Measurements from ENCODE around the gene PTPRN2. TPM values are rescaled to one million over a fixed set of nuclear protein-coding genes. Genes with fewer than 3 reads are reported as not detected.

The PTPRN2 gene
- total and polyA plus RNA-seq, 4 donors: 18.1 to 69.9 (median 50.4) TPM

- Histone ChIP-seq H3K9me3 (ENCODE audit: control insufficient read depth, insufficient read depth, low read length) (no peaks in the 10 kb centered on the region), H3K27me3 (ENCODE audit: control insufficient read depth, insufficient read depth, low read length) (no peaks in the 10 kb centered on the region), H3K27ac (ENCODE audit: low read depth, low read length) (no peak overlapping the region), H3K4me3 (ENCODE audit: low read depth, low read length) (no peak overlapping the region), H3K4me1 (ENCODE audit: control insufficient read depth, insufficient read depth, low read length) (peaks cover 7% of the 10 kb centered on the region), H3K36me3 (ENCODE audit: control insufficient read depth, insufficient read depth, low read length) (no peaks in the 10 kb centered on the region)
- WGBS (ENCODE audit: insufficient coverage): 90% methylated on average over 8 of the region's 9 CpGs
- DNase-seq (ENCODE audit: low read depth in 4 of 6, low spot score in 6 of 6): no peak
These were observed 696.7 kb downstream of the PTPRN2 start for GRCh38 chr7:157890921-157891401.

GRCh38 chr7:157889480-157889879, 698.1 kb downstream of the PTPRN2 start:
- Histone ChIP-seq H3K36me3 (ENCODE audit: control insufficient read depth, insufficient read depth, low read length) (no peaks in the 10 kb centered on the region), H3K27me3 (ENCODE audit: control insufficient read depth, insufficient read depth, low read length) (no peaks in the 10 kb centered on the region), H3K9me3 (ENCODE audit: control insufficient read depth, insufficient read depth, low read length) (no peaks in the 10 kb centered on the region), H3K4me1 (ENCODE audit: control insufficient read depth, insufficient read depth, low read length) (peaks cover 7% of the 10 kb centered on the region), H3K27ac (ENCODE audit: low read depth, low read length) (no peak overlapping the region), H3K4me3 (ENCODE audit: low read depth, low read length) (no peak overlapping the region)
- no peak for DNase-seq (ENCODE audit: low read depth in 4 of 6, low spot score in 6 of 6)
- WGBS (ENCODE audit: insufficient coverage): 88% methylated on average over 6 of the region's 6 CpGs

GRCh38 chr7:157888579-157888978, 699.0 kb downstream of the PTPRN2 start:
- H3K27ac ChIP-seq (ENCODE audit: low read depth, low read length): no peak overlapping the region
- no peaks in the 10 kb centered on the region for H3K27me3 ChIP-seq (ENCODE audit: control insufficient read depth, insufficient read depth, low read length)
- H3K9me3 ChIP-seq (ENCODE audit: control insufficient read depth, insufficient read depth, low read length): no peaks in the 10 kb centered on the region
- no peak overlapping the region for H3K4me3 ChIP-seq (ENCODE audit: low read depth, low read length)
- no peaks in the 10 kb centered on the region for H3K36me3 ChIP-seq (ENCODE audit: control insufficient read depth, insufficient read depth, low read length)
- peaks cover 7% of the 10 kb centered on the region for H3K4me1 ChIP-seq (ENCODE audit: control insufficient read depth, insufficient read depth, low read length)
- 82% methylated on average over 7 of the region's 11 CpGs for WGBS (ENCODE audit: insufficient coverage)
- no peak for DNase-seq (ENCODE audit: low read depth in 4 of 6, low spot score in 6 of 6)

GRCh38 chr7:157887400-157887799, 700.2 kb downstream of the PTPRN2 start:
- peaks cover 7% of the 10 kb centered on the region for H3K4me1 ChIP-seq (ENCODE audit: control insufficient read depth, insufficient read depth, low read length)
- no peaks in the 10 kb centered on the region for H3K36me3 ChIP-seq (ENCODE audit: control insufficient read depth, insufficient read depth, low read length)
- H3K9me3 ChIP-seq (ENCODE audit: control insufficient read depth, insufficient read depth, low read length): no peaks in the 10 kb centered on the region
- no peak overlapping the region for H3K27ac ChIP-seq (ENCODE audit: low read depth, low read length)
- WGBS (ENCODE audit: insufficient coverage): no CpG with 5 or more reads among the region's 6 CpGs
- H3K27me3 ChIP-seq (ENCODE audit: control insufficient read depth, insufficient read depth, low read length): no peaks in the 10 kb centered on the region
- DNase-seq (ENCODE audit: low read depth in 4 of 6, low spot score in 6 of 6): no peak
- H3K4me3 ChIP-seq (ENCODE audit: low read depth, low read length): no peak overlapping the region

- H3K36me3 ChIP-seq (ENCODE audit: control insufficient read depth, insufficient read depth, low read length): no peaks in the 10 kb centered on the region
- no peaks in the 10 kb centered on the region for H3K27me3 ChIP-seq (ENCODE audit: control insufficient read depth, insufficient read depth, low read length)
- no peak overlapping the region for H3K4me3 ChIP-seq (ENCODE audit: low read depth, low read length)
- DNase-seq (ENCODE audit: low read depth in 4 of 6, low spot score in 6 of 6): no peak
- peaks cover 7% of the 10 kb centered on the region for H3K4me1 ChIP-seq (ENCODE audit: control insufficient read depth, insufficient read depth, low read length)
- no peaks in the 10 kb centered on the region for H3K9me3 ChIP-seq (ENCODE audit: control insufficient read depth, insufficient read depth, low read length)
- 81% methylated on average over 11 of the region's 11 CpGs for WGBS (ENCODE audit: insufficient coverage)
- no peak overlapping the region for H3K27ac ChIP-seq (ENCODE audit: low read depth, low read length)
These were observed 700.9 kb downstream of the PTPRN2 start for GRCh38 chr7:157886711-157887110.

- Histone ChIP-seq H3K9me3 (ENCODE audit: control insufficient read depth, insufficient read depth, low read length) (no peaks in the 10 kb centered on the region), H3K36me3 (ENCODE audit: control insufficient read depth, insufficient read depth, low read length) (no peaks in the 10 kb centered on the region), H3K27ac (ENCODE audit: low read depth, low read length) (no peak overlapping the region), H3K27me3 (ENCODE audit: control insufficient read depth, insufficient read depth, low read length) (no peaks in the 10 kb centered on the region), H3K4me1 (ENCODE audit: control insufficient read depth, insufficient read depth, low read length) (peaks cover 7% of the 10 kb centered on the region), H3K4me3 (ENCODE audit: low read depth, low read length) (no peak overlapping the region)
- WGBS (ENCODE audit: insufficient coverage): no CpG with 5 or more reads among the region's 9 CpGs
- DNase-seq (ENCODE audit: low read depth in 4 of 6, low spot score in 6 of 6): peak in 2 of 6 donors; percentile 13 to 83
These were observed 701.4 kb downstream of the PTPRN2 start for GRCh38 chr7:157886266-157886665.

GRCh38 chr7:157885140-157885539, 702.5 kb downstream of the PTPRN2 start:
- H3K9me3 ChIP-seq (ENCODE audit: control insufficient read depth, insufficient read depth, low read length): no peaks in the 10 kb centered on the region
- no peak overlapping the region for H3K27ac ChIP-seq (ENCODE audit: low read depth, low read length)
- no peaks in the 10 kb centered on the region for H3K36me3 ChIP-seq (ENCODE audit: control insufficient read depth, insufficient read depth, low read length)
- no peak overlapping the region for H3K4me3 ChIP-seq (ENCODE audit: low read depth, low read length)
- 68% methylated on average over 6 of the region's 6 CpGs for WGBS (ENCODE audit: insufficient coverage)
- no peaks in the 10 kb centered on the region for H3K27me3 ChIP-seq (ENCODE audit: control insufficient read depth, insufficient read depth, low read length)
- no peak for DNase-seq (ENCODE audit: low read depth in 4 of 6, low spot score in 6 of 6)
- H3K4me1 ChIP-seq (ENCODE audit: control insufficient read depth, insufficient read depth, low read length): peaks cover 7% of the 10 kb centered on the region

GRCh38 chr7:157884461-157885062, 703.1 kb downstream of the PTPRN2 start:
- DNase-seq (ENCODE audit: low read depth in 4 of 6, low spot score in 6 of 6): no peak
- no peaks in the 10 kb centered on the region for H3K36me3 ChIP-seq (ENCODE audit: control insufficient read depth, insufficient read depth, low read length)
- no peak overlapping the region for H3K27ac ChIP-seq (ENCODE audit: low read depth, low read length)
- peaks cover 7% of the 10 kb centered on the region for H3K4me1 ChIP-seq (ENCODE audit: control insufficient read depth, insufficient read depth, low read length)
- no peaks in the 10 kb centered on the region for H3K9me3 ChIP-seq (ENCODE audit: control insufficient read depth, insufficient read depth, low read length)
- H3K27me3 ChIP-seq (ENCODE audit: control insufficient read depth, insufficient read depth, low read length): no peaks in the 10 kb centered on the region
- H3K4me3 ChIP-seq (ENCODE audit: low read depth, low read length): no peak overlapping the region
- WGBS (ENCODE audit: insufficient coverage): 91% methylated on average over 8 of the region's 9 CpGs

- H3K9me3 ChIP-seq (ENCODE audit: control insufficient read depth, insufficient read depth, low read length): no peaks in the 10 kb centered on the region
- H3K36me3 ChIP-seq (ENCODE audit: control insufficient read depth, insufficient read depth, low read length): no peaks in the 10 kb centered on the region
- no peak for DNase-seq (ENCODE audit: low read depth in 4 of 6, low spot score in 6 of 6)
- H3K4me1 ChIP-seq (ENCODE audit: control insufficient read depth, insufficient read depth, low read length): peaks cover under 1% of the 10 kb centered on the region
- no peak overlapping the region for H3K27ac ChIP-seq (ENCODE audit: low read depth, low read length)
- H3K27me3 ChIP-seq (ENCODE audit: control insufficient read depth, insufficient read depth, low read length): no peaks in the 10 kb centered on the region
- WGBS (ENCODE audit: insufficient coverage): 94% methylated on average over 4 of the region's 8 CpGs
- H3K4me3 ChIP-seq (ENCODE audit: low read depth, low read length): no peak overlapping the region
These were observed 706.4 kb downstream of the PTPRN2 start for GRCh38 chr7:157881048-157881771.

GRCh38 chr7:157879391-157879790, 708.2 kb downstream of the PTPRN2 start:
- WGBS (ENCODE audit: insufficient coverage): 86% methylated on average over 1 of the region's 10 CpGs
- peak in 2 of 6 donors; percentile 40 to 69 for DNase-seq (ENCODE audit: low read depth in 4 of 6, low spot score in 6 of 6)

More at GRCh38 chr7:157879391-157879790, 708.2 kb downstream of the PTPRN2 start:
- H3K4me3 ChIP-seq (ENCODE audit: low read depth, low read length): no peak overlapping the region
- H3K36me3 ChIP-seq (ENCODE audit: control insufficient read depth, insufficient read depth, low read length): no peaks in the 10 kb centered on the region
- H3K4me1 ChIP-seq (ENCODE audit: control insufficient read depth, insufficient read depth, low read length): peaks cover 12% of the 10 kb centered on the region
- no peak overlapping the region for H3K27ac ChIP-seq (ENCODE audit: low read depth, low read length)
- no peaks in the 10 kb centered on the region for H3K27me3 ChIP-seq (ENCODE audit: control insufficient read depth, insufficient read depth, low read length)
- H3K9me3 ChIP-seq (ENCODE audit: control insufficient read depth, insufficient read depth, low read length): no peaks in the 10 kb centered on the region
